Esophagus muscularis mucosa (tissue), 4 donors: ENCODE results near the gene BRD8. TPM values are rescaled to one million over a fixed set of nuclear protein-coding genes. Genes with fewer than 3 reads are reported as not detected.
"Not testable (repeated sequence)": the region's sequence is repeated elsewhere in the genome, so short reads cannot be mapped to it uniquely, and the experiment has no call there.

Source experiments
- DNase-seq: peaks from one replicate; pipeline ENCODE4 v3.0.0-alpha.2; 2017; ENCODE audit errors: extremely low spot score
- H3K27ac ChIP-seq, 4 donors: fragments of 200-600 bp; sonication (generic); replicated peaks in 1 of 4; 1 replicate in 3 of 4; 2 replicates in 1 of 4; pipeline ENCODE4 v1.5.1; 2016 to 2019; ENCODE audit warnings: mild to moderate bottlenecking in 1 of 4
- H3K27me3 ChIP-seq, 4 donors: fragments of 200-600 bp; sonication (generic); one replicate each; pipeline versions ENCODE4 v1.5.1 to v1.6.0; 2016 to 2019
- H3K36me3 ChIP-seq, 4 donors: fragments of 200-600 bp; sonication (generic); one replicate each; pipeline ENCODE4 v1.5.1; 2016 to 2019
- H3K4me1 ChIP-seq, 4 donors: fragments of 200-600 bp; sonication (generic); one replicate each; pipeline ENCODE4 v1.5.1; 2016 to 2019
- H3K4me3 ChIP-seq, 4 donors: fragments of 200-600 bp; sonication (generic); 1 replicate in 2 of 4; 2 replicates in 2 of 4; pipeline ENCODE4 v1.5.1; 2016 to 2019; ENCODE audit warnings: mild to moderate bottlenecking in 4 of 4, moderate library complexity in 1 of 4
- H3K9me3 ChIP-seq, 4 donors: fragments of 200-600 bp; sonication (generic); 1 replicate in 3 of 4; 2 replicates in 1 of 4; pipeline ENCODE4 v1.5.1; 2016 to 2019
- CTCF ChIP-seq, 3 experiments: fragments of 200-600 bp in 2 of 3; fragments of 450-650 bp in 1 of 3; sonication (generic) in 2 of 3; IDR thresholded peaks; one replicate each; pipeline ENCODE4 v1.5.1; 2017 to 2019; ENCODE audit warnings: antibody characterized with exemption in 3 of 3, mild to moderate bottlenecking in 2 of 3, moderate library complexity in 1 of 3
- EP300 ChIP-seq: sonication (generic); formaldehyde crosslinking; IDR thresholded peaks from one replicate; pipeline ENCODE4 v1.6.1; 2017; ENCODE audit warnings: antibody characterized with exemption
- POLR2A ChIP-seq: fragments of 450-650 bp; IDR thresholded peaks from one replicate; pipeline ENCODE4 v1.6.1; 2017; ENCODE audit warnings: antibody characterized with exemption, moderate library complexity, mild to moderate bottlenecking, low read depth
- POLR2AphosphoS5 ChIP-seq, 2 donors: sonication (generic); formaldehyde crosslinking; IDR thresholded peaks; one replicate each; pipeline ENCODE4 v1.6.1; 2017; ENCODE audit warnings: antibody characterized with exemption in 2 of 2
- WGBS: methylation state at CpG from one replicate; pipeline ENCODE4 v1.1.5; 2018; 5-methylcytosine and 5-hydroxymethylcytosine counted together
- intact Hi-C: fragments of 100-400 bp; cut with DNase I; formaldehyde crosslinking; loops from one replicate; pipeline ENCODE4 v1.15.1; 2023
- total RNA-seq, 4 donors: library from RNA; depleted of rRNA; stranded (reverse); fragments of >200 nt; gene quantifications; one replicate each; pipeline versions ENCODE4 v1.1.0 to v1.2.1, GENCODE V29; 2016

BRD8 gene
- total RNA-seq, 4 donors from 2014 or later, result 27.3 to 41.5 (median 31.2) TPM

- intact Hi-C loops, result no loop called here
- H3K4me3 ChIP-seq, result no peak overlapping the region
- peaks cover 0 to 5% (median 2%) of the 10 kb centered on the region in 4 donors for H3K4me1 ChIP-seq
- TF ChIP-seq POLR2AphosphoS5 (IDR thresholded peaks at IDR 0.05), result no peak
- no peak for TF ChIP-seq CTCF (IDR thresholded peaks at IDR 0.05)
- TF ChIP-seq EP300, result no peak
- no peak for TF ChIP-seq POLR2A
- no peaks in the 10 kb centered on the region for H3K27me3 ChIP-seq
- no peak overlapping the region for H3K27ac ChIP-seq
- no peak for DNase-seq
- 100% methylated on average over 5 of the region's 5 CpGs for WGBS
- H3K9me3 ChIP-seq, result no peaks in the 10 kb centered on the region
- peaks cover 99 to 100% (median 99%) of the 10 kb centered on the region in 4 donors for H3K36me3 ChIP-seq
Observed at GRCh38 chr5:138169124-138169523, 9.3 kb downstream of the BRD8 start.

GRCh38 chr5:138163721-138164120 is 14.7 kb downstream of the BRD8 start:
- H3K9me3 ChIP-seq, result no peaks in the 10 kb centered on the region
- no peaks in the 10 kb centered on the region for H3K4me1 ChIP-seq
- no peaks in the 10 kb centered on the region for H3K27me3 ChIP-seq
- intact Hi-C loops, result no loop called here
- no peak overlapping the region for H3K27ac ChIP-seq
- no peak for DNase-seq
- H3K4me3 ChIP-seq, result no peak overlapping the region
- TF ChIP-seq EP300 (no peak), POLR2A (no peak), POLR2AphosphoS5 (IDR thresholded peaks at IDR 0.05) (no peak), CTCF (IDR thresholded peaks at IDR 0.05) (no peak)
- H3K36me3 ChIP-seq, result peaks cover 99 to 100% (median 100%) of the 10 kb centered on the region in 4 donors

GRCh38 chr5:138160706-138161105 is 17.7 kb downstream of the BRD8 start:
- WGBS, result 92% methylated on average over 4 of the region's 4 CpGs
- no peak for DNase-seq
- Histone ChIP-seq H3K27ac (no peak overlapping the region), H3K4me1 (no peaks in the 10 kb centered on the region), H3K36me3 (peaks cover 89 to 100% (median 99%) of the 10 kb centered on the region in 4 donors), H3K27me3 (no peaks in the 10 kb centered on the region), H3K9me3 (no peaks in the 10 kb centered on the region), H3K4me3 (no peak overlapping the region)
- TF ChIP-seq EP300 (no peak), POLR2AphosphoS5 (IDR thresholded peaks at IDR 0.05) (no peak), POLR2A (no peak), CTCF (IDR thresholded peaks at IDR 0.05) (no peak)
- intact Hi-C loops, result no loop called here

- Histone ChIP-seq H3K27me3 (no peaks in the 10 kb centered on the region), H3K27ac (no peak overlapping the region), H3K4me3 (no peak overlapping the region), H3K36me3 (peaks cover 79 to 90% (median 89%) of the 10 kb centered on the region in 4 donors), H3K9me3 (no peaks in the 10 kb centered on the region), H3K4me1 (no peaks in the 10 kb centered on the region)
- TF ChIP-seq EP300 (no peak), CTCF (IDR thresholded peaks at IDR 0.05) (no peak), POLR2A (no peak), POLR2AphosphoS5 (IDR thresholded peaks at IDR 0.05) (no peak)
- DNase-seq, result no peak
- 94% methylated on average over 5 of the region's 5 CpGs for WGBS
- intact Hi-C loops, result no loop called here
Observed at GRCh38 chr5:138159666-138160065, 18.8 kb downstream of the BRD8 start.

GRCh38 chr5:138157626-138158025 is 20.8 kb downstream of the BRD8 start:
- Histone ChIP-seq H3K4me1 (no peaks in the 10 kb centered on the region), H3K27me3 (no peaks in the 10 kb centered on the region), H3K36me3 (peaks cover 59 to 70% (median 69%) of the 10 kb centered on the region in 4 donors), H3K27ac (no peak overlapping the region), H3K4me3 (no peak overlapping the region), H3K9me3 (no peaks in the 10 kb centered on the region)
- DNase-seq, result no peak
- intact Hi-C loops, result no loop called here
- 80% methylated on average over 1 of the region's 1 CpG for WGBS
- TF ChIP-seq POLR2A (no peak), POLR2AphosphoS5 (IDR thresholded peaks at IDR 0.05) (no peak), CTCF (IDR thresholded peaks at IDR 0.05) (no peak), EP300 (no peak)

GRCh38 chr5:138155977-138156376 is 22.5 kb downstream of the BRD8 start:
- H3K27me3 ChIP-seq, H3K4me1 ChIP-seq, H3K4me3 ChIP-seq, DNase-seq, H3K9me3 ChIP-seq, intact Hi-C loops, H3K27ac ChIP-seq: not testable (repeated sequence)
- H3K36me3 ChIP-seq, result peaks cover 42 to 53% (median 52%) of the 10 kb centered on the region in 4 donors
- 97% methylated on average over 9 of the region's 9 CpGs for WGBS
